Measurements from ENCODE around the gene MAGOH. TPM values are rescaled to one million over a fixed set of nuclear protein-coding genes. Genes with fewer than 3 reads are reported as not detected.

The MAGOH gene
- polyA plus RNA-seq, 1 of the 3 experiments (the other 2 are of a cell fraction), result 26.5 TPM

GRCh38 chr1:53285969-53286760, 47.8 kb upstream of the MAGOH start (continued):
- TF ChIP-seq, protein P1, sequence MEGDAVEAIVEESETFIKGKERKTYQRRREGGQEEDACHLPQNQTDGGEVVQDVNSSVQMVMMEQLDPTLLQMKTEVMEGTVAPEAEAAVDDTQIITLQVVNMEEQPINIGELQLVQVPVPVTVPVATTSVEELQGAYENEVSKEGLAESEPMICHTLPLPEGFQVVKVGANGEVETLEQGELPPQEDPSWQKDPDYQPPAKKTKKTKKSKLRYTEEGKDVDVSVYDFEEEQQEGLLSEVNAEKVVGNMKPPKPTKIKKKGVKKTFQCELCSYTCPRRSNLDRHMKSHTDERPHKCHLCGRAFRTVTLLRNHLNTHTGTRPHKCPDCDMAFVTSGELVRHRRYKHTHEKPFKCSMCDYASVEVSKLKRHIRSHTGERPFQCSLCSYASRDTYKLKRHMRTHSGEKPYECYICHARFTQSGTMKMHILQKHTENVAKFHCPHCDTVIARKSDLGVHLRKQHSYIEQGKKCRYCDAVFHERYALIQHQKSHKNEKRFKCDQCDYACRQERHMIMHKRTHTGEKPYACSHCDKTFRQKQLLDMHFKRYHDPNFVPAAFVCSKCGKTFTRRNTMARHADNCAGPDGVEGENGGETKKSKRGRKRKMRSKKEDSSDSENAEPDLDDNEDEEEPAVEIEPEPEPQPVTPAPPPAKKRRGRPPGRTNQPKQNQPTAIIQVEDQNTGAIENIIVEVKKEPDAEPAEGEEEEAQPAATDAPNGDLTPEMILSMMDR (IDR thresholded peaks at IDR 0.05), result no peak
- TF ChIP-seq ELF1 (IDR thresholded peaks at IDR 0.05), result no peak
- TF ChIP-seq RAD21 (IDR thresholded peaks at IDR 0.05; ENCODE audit: low read length), result no peak
- TF ChIP-seq, protein P2, sequence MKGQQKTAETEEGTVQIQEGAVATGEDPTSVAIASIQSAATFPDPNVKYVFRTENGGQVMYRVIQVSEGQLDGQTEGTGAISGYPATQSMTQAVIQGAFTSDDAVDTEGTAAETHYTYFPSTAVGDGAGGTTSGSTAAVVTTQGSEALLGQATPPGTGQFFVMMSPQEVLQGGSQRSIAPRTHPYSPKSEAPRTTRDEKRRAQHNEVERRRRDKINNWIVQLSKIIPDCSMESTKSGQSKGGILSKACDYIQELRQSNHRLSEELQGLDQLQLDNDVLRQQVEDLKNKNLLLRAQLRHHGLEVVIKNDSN (IDR thresholded peaks at IDR 0.05; ENCODE audit: borderline replicate concordance, low read depth), result no peak
- TF ChIP-seq, protein P3, sequence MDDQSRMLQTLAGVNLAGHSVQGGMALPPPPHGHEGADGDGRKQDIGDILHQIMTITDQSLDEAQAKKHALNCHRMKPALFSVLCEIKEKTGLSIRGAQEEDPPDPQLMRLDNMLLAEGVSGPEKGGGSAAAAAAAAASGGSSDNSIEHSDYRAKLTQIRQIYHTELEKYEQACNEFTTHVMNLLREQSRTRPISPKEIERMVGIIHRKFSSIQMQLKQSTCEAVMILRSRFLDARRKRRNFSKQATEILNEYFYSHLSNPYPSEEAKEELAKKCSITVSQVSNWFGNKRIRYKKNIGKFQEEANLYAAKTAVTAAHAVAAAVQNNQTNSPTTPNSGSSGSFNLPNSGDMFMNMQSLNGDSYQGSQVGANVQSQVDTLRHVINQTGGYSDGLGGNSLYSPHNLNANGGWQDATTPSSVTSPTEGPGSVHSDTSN (IDR thresholded peaks at IDR 0.05), result no peak

DNA sequence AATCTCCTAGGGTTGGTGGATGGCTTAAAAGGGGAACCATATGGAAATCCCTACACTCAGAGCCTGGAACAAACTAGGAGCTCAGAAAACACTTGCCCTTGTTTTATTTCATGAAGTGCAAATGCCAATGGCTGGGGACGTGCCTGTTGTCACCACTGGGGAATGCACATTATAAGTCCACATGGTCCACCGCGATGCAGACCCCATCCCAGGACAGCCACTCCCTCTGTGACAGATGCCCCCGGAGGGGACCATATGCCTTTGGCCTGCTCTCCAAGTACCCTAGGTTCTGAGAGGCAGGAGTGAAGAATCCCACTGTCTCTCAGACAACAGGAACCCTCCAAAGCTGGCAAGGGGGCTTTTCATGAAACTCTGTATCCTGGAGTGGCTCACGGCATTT, 47.2 kb upstream of the MAGOH start:
- H3K9ac ChIP-seq, result no peak overlapping the region
- no peaks in the 10 kb centered on the region for H3K9me2 ChIP-seq
- no peak for DNase-seq
- H3K79me2 ChIP-seq (ENCODE audit: insufficient read depth), result no peaks in the 10 kb centered on the region
- no peak overlapping the region for H3K4me3 ChIP-seq (ENCODE audit: low read depth in 2 of 2, low read length in 1 of 2)
- ChIA-PET CTCF (interaction anchor here (9.4 kb wide), 1 partner anchor 109 kb away, joined by 81 read pairs; no protein-coding TSS in a partner anchor), POLR2A (interaction anchor here (1.0 kb wide), 1 partner anchor 31 kb away, joined by 3 read pairs; no protein-coding TSS in a partner anchor)
- H3K27me3 ChIP-seq (ENCODE audit: insufficient read depth), result no peaks in the 10 kb centered on the region
- no peak overlapping the region for H3K27ac ChIP-seq (ENCODE audit: low read depth in 2 of 2, low read length in 1 of 2)
- peaks cover 0 to 27% of the 10 kb centered on the region in 2 experiments; a peak in 1 of 4 replicates for H3K4me1 ChIP-seq (ENCODE audit: control insufficient read depth in 1 of 2, insufficient read depth in 2 of 2, low read depth in 1 of 2, low read length in 1 of 2)
- H3K36me3 ChIP-seq (replicated peaks in 1 of 2; ENCODE audit: control insufficient read depth in 1 of 2, insufficient read depth in 2 of 2, low read length in 1 of 2), result peaks cover 0 to 13% of the 10 kb centered on the region in 2 experiments
- H3K4me2 ChIP-seq, result no peak overlapping the region
- no peaks in the 10 kb centered on the region for H4K20me1 ChIP-seq (ENCODE audit: insufficient read depth)
- 84% methylated on average over 5 of the region's 5 CpGs for WGBS (ENCODE audit: low lambda C conversion rate)
- no peak overlapping the region for H2AFZ ChIP-seq (ENCODE audit: low read depth)
- no peaks in the 10 kb centered on the region for H3F3A ChIP-seq (replicated peaks; ENCODE audit: insufficient read depth)
- no peaks in the 10 kb centered on the region for H3K9me3 ChIP-seq
- TF ChIP-seq YY1 (IDR thresholded peaks at IDR 0.05; ENCODE audit: low read depth) (no peak), MXI1 (IDR thresholded peaks at IDR 0.05; ENCODE audit: low read depth, low read length) (no peak), RXRA (IDR thresholded peaks at IDR 0.05; ENCODE audit: borderline replicate concordance, low read depth) (no peak), NFIC (IDR thresholded peaks at IDR 0.05; ENCODE audit: borderline replicate concordance) (no peak), TEAD4 (IDR thresholded peaks at IDR 0.05; ENCODE audit: borderline replicate concordance, insufficient read depth) (no peak), ZBTB33 (IDR thresholded peaks at IDR 0.05; ENCODE audit: borderline replicate concordance, low read depth) (no peak)
